Activated CD4-positive, alpha-beta T cell treated with anti-CD3 and anti-CD28 coated beads, Interleukin-2, Interleukin-6, amounts not matched to agents 100 ng/mL and 50 ng/mL, durations not matched to agents 16 hours and 8 hours (primary cell): ENCODE data around the gene BOLA2B.
"Not testable (repeated sequence)": the region's sequence is repeated elsewhere in the genome, so short reads cannot be mapped to it uniquely, and the experiment has no call there.

Source experiments
- DNase-seq: peaks from one replicate; pipeline ENCODE4 v3.0.0-alpha.2; 2020

Gene BOLA2B

GRCh38 chr16:30193615-30194014 is at the start of gene BOLA2B, which contains the start of gene SLX1A:
Gene BOLA2B, minus strand, starts transcription at chr16:30193666. Its CDS starts 71 bp downstream, at chr16:30193595.
Gene SLX1A, plus strand, starts transcription at chr16:30193875. Its CDS starts 210 bp downstream, at chr16:30194085.
- not testable (repeated sequence) for DNase-seq

GRCh38 chr16:30217082-30217481 is 23.6 kb upstream of the BOLA2B start:
- not testable (repeated sequence) for DNase-seq

- DNase-seq, result not testable (repeated sequence)
These were observed 17.9 kb upstream of the BOLA2B start for GRCh38 chr16:30211414-30211813.

GRCh38 chr16:30209032-30209431 is 15.6 kb upstream of the BOLA2B start:
- peak; percentile 33 for DNase-seq

GRCh38 chr16:30207063-30207704 is 13.7 kb upstream of the BOLA2B start:
- not testable (repeated sequence) for DNase-seq

- DNase-seq, result not testable (repeated sequence)
These were observed 12.8 kb upstream of the BOLA2B start for GRCh38 chr16:30206252-30206651.

GRCh38 chr16:30205541-30206236 is 12.2 kb upstream of the BOLA2B start:
- DNase-seq, result not testable (repeated sequence)

- DNase-seq, result not testable (repeated sequence)
These were observed 6.3 kb upstream of the BOLA2B start for GRCh38 chr16:30199608-30200343.

- not testable (repeated sequence) for DNase-seq
These were observed 5.6 kb upstream of the BOLA2B start, which contains the start of gene SULT1A3 for GRCh38 chr16:30199049-30199448. Gene SULT1A3, plus strand, starts transcription at chr16:30199255. Its CDS starts 1,474 bp downstream, at chr16:30200729.

GRCh38 chr16:30197001-30197400 is 3.5 kb upstream of the BOLA2B start:
- not testable (repeated sequence) for DNase-seq

GRCh38 chr16:30194172-30194925 is 883 bp upstream of the BOLA2B start:
- DNase-seq, result not testable (repeated sequence)

- DNase-seq, result not testable (repeated sequence)
These were observed 368 bp downstream of the BOLA2B start for GRCh38 chr16:30193098-30193497.

- DNase-seq, result not testable (repeated sequence)
These were observed 2.3 kb downstream of the BOLA2B start for GRCh38 chr16:30191158-30191557.

GRCh38 chr16:30187971-30188561 is 5.4 kb downstream of the BOLA2B start:
- peak; percentile 16 for DNase-seq

GRCh38 chr16:30187556-30187865 is 6.0 kb downstream of the BOLA2B start:
- no peak for DNase-seq

- DNase-seq, result peak; percentile 92
These were observed 6.5 kb downstream of the BOLA2B start for GRCh38 chr16:30186782-30187555.

GRCh38 chr16:30186444-30186781 is 7.1 kb downstream of the BOLA2B start:
- DNase-seq, result no peak

- DNase-seq, result peak; percentile 96
These were observed 7.6 kb downstream of the BOLA2B start for GRCh38 chr16:30185683-30186421.

- DNase-seq, result peak; percentile 65
These were observed 8.4 kb downstream of the BOLA2B start for GRCh38 chr16:30184891-30185682.
